B cell (primary cell): ENCODE results near the gene GSG1.

Source experiments
- EZH2 ChIP-seq: IDR thresholded peaks from 2 replicates; pipeline ENCODE4 v1.6.1; 2012; ENCODE audit warnings: borderline replicate concordance, low read depth, mild to moderate bottlenecking, moderate library complexity, low read length; ENCODE audit not compliant: insufficient read depth, poor library complexity, severe bottlenecking
- TF ChIP-seq, protein P1 (sequence below): fragments of 200-600 bp; IDR thresholded peaks from one replicate; pipeline ENCODE4 v1.8.0; 2022; ENCODE audit warnings: antibody characterized with exemption, mild to moderate bottlenecking

DNA sequence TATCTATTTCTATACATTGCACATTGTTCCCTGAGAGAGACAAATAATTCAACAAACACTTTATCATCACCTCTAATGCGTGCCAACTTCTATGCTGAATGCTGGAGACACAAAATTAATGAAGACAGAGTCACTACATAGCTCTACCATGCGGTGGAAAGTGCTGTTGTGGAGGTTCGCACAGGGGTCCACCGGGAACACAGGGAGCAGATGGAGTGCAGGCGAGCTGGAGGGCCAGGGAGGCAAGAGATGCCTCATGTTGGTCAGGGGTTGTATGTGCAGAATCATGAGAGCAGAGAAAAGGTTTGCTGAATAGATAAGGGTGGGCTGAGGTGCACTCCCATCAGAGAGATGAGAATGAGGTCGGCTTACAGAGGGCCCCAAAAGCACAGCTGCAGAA is 34.1 kb downstream of the GSG1 start:
- TF ChIP-seq, protein P1, sequence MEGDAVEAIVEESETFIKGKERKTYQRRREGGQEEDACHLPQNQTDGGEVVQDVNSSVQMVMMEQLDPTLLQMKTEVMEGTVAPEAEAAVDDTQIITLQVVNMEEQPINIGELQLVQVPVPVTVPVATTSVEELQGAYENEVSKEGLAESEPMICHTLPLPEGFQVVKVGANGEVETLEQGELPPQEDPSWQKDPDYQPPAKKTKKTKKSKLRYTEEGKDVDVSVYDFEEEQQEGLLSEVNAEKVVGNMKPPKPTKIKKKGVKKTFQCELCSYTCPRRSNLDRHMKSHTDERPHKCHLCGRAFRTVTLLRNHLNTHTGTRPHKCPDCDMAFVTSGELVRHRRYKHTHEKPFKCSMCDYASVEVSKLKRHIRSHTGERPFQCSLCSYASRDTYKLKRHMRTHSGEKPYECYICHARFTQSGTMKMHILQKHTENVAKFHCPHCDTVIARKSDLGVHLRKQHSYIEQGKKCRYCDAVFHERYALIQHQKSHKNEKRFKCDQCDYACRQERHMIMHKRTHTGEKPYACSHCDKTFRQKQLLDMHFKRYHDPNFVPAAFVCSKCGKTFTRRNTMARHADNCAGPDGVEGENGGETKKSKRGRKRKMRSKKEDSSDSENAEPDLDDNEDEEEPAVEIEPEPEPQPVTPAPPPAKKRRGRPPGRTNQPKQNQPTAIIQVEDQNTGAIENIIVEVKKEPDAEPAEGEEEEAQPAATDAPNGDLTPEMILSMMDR, result no peak
- TF ChIP-seq EZH2, result no peak
